Activated CD8-positive, alpha-beta memory T cell treated with anti-CD3 and anti-CD28 coated beads, Interleukin-2, amount 50 U/mL, for 24 hours (primary cell): ENCODE data around the gene TECR.
"Not testable (repeated sequence)": the region's sequence is repeated elsewhere in the genome, so short reads cannot be mapped to it uniquely, and the experiment has no call there.

ENCODE experiments used
- DNase-seq: peaks from one replicate; pipeline ENCODE4 v3.0.0-alpha.2; 2020; ENCODE audit errors: extremely low read depth

The TECR gene

GRCh38 chr19:14536926-14537692 lies 7.7 kb downstream of the TECR start:
- no peak for DNase-seq

DNA sequence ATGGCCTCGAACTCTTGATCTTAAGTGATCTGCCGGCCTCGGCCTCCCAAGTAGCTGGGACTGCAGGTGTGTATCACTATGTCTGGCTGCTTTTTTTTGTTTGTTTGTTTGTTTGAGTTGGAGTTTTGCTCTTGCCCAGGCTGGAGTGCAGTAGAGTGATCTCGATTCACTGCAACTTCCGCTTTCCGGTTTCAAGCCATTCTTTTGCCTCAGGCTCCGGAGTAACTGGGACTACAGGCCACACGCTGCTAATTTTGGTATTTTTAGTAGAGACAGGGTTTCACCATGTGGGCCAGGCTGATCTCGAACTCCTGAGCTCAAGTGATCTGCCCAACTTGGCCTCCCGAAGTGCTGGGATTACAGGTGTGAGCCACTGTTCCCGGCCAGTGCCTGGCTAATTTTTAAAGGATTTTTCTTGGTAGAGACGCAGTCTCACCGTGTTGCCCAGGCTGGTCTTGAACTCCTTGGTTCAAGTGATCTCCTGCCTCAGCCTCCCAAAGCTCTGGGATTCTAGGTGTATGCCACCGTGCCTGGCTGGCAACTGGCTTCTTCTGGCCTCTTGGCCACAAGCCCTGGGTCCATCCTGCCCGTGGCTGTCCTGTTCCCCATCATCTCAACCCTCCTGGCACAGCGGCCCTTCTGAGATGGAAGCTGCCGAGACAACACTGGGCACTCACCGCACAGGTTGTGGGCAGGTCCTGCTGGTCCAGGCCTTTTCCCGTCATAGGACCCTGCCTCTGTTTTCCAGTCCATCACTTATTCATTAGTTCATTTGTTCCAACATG lies 11.5 kb downstream of the TECR start:
- no peak for DNase-seq

DNA sequence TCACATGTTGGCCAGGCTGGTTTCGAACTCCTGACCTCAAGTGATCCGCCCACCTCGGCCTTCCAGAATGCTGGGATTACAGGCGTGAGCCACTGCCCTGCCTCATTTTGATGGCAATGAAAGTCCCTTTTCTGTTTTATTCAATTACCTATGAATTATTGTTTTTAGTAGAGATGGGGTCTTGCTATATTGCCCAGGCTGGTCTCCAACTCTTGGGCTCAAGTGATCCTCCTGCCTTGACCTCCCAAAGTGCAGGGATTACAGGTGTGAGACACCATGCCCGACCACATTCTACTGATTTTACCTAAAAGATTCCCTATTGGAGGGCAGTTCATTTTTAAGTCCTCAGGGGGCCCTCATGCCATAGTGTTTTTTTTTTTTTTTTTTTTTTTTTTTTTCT lies 12.6 kb downstream of the TECR start:
- DNase-seq, result not testable (repeated sequence)

- DNase-seq, result no peak
Measured at GRCh38 chr19:14542711-14543328, 13.4 kb downstream of the TECR start.

- DNase-seq, result no peak
Measured at GRCh38 chr19:14544047-14544446, 14.7 kb downstream of the TECR start.

DNA sequence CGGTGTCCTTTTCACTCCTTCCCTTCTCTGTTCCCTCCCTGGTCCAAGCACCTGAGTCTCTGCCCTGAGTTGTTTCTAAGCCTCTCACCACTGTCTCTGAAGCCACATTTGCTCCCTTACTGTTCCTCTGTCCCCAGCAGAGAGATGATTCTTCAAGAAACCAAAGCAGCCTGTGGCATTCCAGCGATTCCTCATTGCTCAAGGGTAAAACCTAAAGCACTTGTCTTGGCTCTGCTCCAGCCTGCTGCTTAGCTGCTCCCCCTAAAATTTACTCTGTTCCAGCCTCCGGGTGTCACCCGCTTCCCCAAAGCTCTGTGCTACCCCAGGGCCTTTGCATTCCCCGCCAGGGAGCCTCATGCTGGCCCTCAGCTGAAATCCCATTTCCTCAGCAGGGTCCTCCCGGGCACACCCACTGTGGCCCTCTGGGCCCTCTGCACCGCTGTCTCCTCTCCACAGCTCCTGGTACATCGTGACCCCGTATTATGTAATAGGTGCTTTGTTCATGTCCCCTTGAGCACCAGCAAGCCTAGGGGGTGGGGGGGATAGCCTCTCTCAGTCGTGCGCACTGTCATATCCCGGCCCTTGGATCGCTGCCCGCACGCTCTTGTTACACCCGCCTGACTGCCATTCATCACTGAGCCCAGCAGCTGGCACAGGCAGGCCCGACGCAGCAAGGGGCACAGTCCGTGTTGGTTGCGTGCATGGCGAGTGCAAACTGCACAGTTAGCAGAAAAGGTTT lies 15.8 kb downstream of the TECR start:
- DNase-seq, result no peak

DNA sequence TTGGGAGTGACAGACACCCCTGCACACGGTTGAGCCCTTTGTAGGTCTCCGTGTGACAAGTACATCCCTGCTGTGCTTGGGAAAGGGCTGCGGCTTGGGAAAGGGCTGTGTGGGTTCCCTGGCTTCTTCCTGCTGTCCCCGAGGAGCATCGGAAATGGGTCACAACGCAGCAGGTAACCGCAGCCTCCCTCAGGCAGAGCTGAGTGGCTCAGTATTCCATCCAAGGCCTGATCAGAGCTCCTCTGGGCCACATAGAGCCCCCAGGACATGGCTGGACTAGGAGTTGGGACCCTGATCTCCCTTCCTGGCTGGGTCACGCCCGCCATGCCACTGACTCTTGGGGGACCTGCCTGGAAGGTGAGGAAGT lies 16.3 kb downstream of the TECR start:
- no peak for DNase-seq

- no peak for DNase-seq
Measured at GRCh38 chr19:14550201-14550754, 20.9 kb downstream of the TECR start.

DNA sequence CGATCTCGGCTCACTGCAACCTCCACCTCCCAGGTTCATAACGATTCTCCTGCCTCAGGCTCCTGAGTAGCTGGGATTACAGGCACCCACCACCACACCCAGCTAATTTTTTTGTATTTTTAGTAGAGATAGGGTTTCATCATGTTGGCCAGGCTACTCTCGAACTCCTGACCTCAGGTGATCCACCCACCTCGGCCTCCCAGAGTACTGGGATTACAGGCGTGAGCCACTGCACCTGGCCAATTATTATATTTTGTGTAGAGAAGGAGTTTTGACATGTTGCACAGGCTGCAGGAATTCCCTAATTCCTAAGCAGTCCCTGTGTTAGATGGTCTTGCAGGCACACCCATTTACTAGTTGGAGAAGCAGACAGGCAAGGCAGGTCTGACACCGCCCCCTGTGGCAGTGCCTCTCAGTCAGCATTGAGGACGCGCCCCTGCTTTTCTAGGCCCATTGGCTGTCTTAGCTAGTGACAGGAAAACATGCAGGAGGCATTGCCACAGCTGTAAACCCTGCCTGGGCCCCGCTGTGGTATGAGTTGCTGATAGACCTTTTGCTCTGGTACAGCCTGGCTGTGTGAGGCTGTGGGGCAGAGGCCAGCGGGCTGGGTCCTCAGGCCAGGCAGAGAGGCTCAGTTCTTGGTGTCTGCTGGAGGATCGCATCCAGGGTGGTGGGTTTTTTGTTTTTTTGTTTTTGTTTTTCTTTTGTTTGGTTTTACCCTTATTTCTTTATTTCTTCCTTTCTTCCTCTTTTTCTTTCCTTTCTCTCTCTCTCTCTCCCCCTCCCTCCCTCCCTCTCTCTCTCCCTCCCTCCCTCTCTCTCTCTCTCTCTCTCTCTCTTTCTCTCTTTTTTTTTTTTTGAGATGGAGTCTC lies 22.0 kb downstream of the TECR start:
- DNase-seq, result peak; percentile 52

DNA sequence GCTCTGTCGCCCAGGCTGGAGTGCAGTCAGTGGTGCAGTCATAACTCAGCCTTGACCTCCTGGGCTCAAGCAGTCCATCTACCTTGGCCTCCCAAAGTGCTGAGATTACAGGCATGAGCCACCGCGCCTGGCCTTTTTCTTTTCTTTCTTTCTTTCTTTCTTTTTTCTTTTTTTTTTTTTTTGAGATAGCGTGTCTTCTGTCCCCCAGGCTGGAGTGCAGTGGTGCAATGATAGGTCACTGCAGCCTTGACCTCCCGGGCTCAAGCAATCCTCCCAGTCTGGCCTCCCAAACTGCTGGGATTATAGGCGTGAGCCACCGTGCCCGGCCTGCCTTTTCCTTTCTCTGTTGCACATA lies 22.6 kb downstream of the TECR start:
- DNase-seq, result not testable (repeated sequence)

DNA sequence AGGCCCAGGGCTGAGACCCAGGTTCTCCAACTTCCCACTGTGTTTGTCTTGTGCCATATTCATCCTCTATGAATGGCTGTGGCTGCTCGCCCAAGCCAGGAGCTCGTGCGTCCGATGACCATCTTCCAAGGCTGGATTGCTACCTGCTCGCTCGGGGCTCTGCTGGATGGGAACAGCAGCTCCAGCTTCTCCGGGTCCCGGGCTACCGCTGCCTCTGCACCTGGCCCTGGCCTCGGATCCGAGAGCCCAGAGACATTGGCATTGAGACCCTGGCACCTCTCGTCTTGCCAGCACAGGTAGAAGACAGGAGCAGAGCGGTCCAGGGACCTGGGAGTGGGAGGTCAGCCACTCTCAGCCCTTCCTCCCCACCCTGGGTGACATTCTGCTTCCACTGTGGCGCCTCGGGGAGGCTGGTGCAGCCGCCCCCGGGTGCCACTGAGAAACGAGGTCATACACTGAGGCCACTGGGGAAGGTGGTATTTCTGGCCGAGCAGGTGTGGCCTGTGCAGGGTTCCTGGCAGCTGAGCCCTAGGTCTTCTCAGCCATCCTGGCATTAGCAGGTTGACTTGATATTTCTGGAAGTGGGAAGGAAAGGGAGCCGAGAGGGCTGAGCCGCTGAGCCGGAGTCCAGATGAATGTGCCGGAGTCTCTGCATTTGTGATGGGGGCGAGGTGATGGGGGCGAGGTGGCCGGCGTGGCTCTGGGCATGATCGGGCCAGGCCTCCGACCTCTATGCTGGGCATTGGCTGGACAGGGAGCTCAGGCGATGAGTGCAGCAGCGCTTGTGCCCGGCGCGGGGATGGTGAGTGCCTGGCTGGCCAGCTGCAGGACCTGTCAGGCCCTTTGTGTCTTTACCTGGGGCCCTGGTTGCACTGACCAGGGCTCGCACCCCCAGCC lies 23.9 kb downstream of the TECR start:
- no peak for DNase-seq

DNA sequence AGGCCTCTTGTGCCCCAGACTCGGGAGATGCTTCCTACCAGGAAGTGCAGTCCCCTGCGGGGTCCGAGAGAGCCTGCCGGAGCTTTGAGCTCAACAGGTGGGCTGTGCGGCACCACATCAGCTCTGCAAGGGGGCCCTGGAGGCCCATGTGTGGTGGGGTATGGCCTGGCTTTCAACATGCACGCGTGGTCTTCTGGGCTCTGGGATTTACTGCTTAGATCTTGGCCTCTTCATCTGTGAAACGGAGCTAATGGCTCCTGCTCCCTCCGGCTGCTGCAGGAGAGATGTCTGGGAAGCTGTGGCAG lies 24.5 kb downstream of the TECR start:
- DNase-seq, result no peak

DNA sequence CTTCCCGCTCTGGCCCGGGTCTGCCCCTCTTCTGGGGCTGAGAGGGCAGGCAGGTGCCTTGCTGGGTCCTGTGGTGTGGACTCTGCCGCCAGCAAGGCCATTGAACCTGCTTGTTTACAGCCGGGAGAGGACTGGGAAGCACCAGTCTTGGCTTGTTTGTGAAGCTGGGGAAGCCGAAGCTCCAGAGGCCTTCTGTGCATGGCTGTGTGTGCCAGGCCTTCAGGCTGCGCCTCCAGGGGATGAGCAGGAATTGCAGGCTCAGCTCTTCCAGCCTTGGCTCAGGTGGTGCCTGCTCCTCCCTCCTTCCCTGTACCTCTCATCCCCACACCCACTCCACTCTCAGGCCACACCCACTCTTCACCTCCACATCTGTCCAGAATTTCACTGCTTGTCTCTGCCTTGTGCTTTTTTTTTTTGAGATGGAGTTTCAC lies 25.0 kb downstream of the TECR start:
- DNase-seq, result no peak

DNA sequence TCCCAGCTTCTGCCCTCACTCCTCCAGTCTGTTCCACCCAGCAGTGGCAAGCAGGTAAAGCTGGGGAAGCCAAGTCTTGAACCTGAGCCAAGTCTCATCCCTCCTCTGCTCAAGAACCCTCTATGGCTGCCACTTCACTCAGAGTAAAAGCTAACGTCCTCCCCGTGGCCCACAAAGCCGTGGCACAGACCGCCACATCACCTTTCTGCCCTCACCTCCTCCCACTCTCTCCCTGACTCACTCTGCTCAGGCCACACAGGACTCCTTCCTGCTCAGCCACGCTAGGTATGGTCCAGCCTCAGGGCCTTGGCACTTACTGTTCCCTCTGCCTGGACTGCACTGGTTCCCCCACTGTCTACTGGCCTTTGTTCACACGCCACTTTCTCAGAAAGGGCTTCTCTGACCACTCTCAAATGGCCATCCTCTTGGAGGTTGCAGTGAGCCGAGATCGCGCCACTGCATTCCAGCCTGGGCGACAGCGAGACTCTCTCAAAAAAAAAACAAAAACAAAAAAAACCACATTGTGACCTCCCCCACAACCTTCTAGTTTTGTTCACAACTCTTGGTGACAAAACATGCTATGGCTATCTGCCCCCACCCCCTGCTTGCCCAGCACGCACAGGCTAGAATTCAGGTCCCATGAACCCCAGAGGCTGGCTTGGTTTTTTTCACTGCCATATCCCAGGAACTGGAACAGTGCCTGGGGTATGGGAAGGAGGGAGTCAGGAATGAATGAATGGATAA lies 26.7 kb downstream of the TECR start:
- DNase-seq, result no peak

DNA sequence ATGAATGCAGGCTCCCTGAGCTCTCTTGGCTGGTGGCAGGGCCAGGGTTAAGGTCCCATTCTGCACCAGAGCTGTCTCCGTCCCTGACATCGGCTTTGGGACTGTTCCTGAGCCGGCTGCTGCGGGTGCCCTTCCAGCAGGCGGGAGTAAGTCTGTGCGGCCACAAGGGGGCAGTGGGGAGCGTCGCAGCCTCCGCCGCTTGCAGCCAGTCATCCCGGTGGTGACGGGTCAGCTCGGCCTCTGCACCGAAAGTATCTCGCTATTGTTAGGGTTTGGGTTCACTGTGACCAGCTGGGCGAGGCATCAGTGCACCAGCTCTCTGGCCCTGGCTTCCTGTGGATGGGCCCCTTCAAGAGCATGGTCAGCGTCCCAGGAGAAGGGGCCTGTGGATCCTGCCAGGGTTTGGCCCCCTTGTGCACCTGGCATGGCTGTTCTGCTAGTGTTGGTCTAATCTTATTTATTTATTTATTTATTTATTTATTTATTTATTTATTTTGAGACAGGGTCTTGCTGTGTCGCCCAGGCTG lies 27.3 kb downstream of the TECR start:
- no peak for DNase-seq

DNA sequence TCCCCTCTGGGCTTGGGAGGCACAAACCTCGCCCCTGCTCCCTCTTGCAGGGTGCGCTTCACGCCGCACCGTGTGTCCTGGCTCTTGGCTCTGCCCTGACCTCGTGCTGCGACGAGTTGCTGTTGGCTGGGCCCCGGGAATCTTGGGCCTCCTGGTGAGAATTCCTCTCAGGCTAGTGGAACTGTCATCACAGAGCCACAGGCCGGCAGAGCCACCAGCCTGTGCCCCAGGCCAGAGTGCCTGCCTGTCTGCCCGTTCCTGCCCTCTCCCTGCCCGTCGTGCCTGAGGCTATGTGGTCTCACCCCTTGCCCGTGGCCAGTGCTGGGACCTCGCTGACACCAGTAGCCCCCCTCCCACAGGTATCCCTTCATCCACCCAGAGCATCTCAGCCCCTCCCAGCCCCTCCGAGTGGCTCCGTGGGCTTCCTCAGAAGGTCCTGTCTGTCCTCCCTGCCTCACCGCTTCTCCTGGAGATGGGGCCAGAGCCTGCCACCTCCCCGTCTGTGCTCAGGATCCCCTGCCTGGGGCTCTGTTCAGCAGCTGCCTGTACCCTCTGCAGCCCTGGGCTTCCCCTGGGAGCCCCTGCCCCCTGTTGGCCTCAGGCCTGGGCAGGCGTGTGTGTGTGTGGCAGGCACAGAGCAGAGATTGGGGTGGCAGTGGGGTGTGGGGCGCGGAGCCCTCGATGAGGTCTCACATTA lies 29.1 kb downstream of the TECR start:
- no peak for DNase-seq

- no peak for DNase-seq
Measured at GRCh38 chr19:14559916-14560775, 30.8 kb downstream of the TECR start.

GRCh38 chr19:14560776-14561108 lies 31.3 kb downstream of the TECR start:
- DNase-seq, result no peak
